GM04503 (cell line): ENCODE results near the gene BRAT1.
"Not testable (repeated sequence)": the region's sequence is repeated elsewhere in the genome, so short reads cannot be mapped to it uniquely, and the experiment has no call there.

Experiments used
- DNase-seq: peaks from one replicate; pipeline ENCODE4 v3.0.0-alpha.2; 2012; ENCODE audit warnings: low read depth

The BRAT1 gene

GRCh38 chr7:2535872-2536627, 19.3 kb downstream of the BRAT1 start:
- DNase-seq = not testable (repeated sequence)

DNA sequence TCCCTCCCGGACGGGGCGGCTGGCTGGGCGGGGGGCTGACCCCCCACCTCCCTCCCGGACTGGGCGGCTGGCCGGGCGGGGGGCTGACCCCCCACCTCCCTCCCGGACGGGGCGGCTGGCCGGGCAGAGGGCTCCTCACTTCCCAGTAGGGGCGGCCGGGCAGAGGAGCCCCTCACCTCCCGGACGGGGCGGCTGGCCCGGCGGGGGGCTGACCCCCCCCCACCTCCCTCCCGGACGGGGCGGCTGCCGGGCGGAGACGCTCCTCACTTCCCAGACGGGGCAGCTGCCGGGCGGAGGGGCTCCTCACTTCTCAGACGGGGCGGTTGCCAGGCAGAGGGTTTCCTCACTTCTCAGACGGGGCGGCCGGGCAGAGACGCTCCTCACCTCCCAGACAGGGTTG, 21.1 kb downstream of the BRAT1 start:
- DNase-seq = not testable (repeated sequence)

- not testable (repeated sequence) for DNase-seq
These were observed 21.8 kb downstream of the BRAT1 start for GRCh38 chr7:2533566-2533965.

DNA sequence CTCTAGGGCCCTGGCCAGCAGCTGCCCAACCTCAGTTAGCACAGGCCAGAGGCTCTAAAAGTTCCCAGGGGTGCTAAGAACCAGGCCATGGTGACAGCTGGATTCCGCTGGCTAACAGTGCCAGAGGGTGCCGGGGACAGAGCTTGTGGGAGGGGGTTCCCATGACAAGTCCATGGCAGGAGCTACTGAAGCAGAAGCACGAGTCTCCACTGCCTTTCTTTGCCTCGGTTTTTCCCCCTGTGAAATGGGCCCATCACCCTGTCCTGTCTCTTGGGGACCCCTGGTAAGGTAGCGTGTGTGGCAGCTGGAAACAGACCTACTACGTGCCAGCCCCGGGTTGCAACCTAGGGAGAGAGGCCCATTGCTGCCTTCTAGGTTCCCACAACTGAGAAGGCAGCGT, 22.5 kb downstream of the BRAT1 start:
- not testable (repeated sequence) for DNase-seq

GRCh38 chr7:2532199-2532772, 23.0 kb downstream of the BRAT1 start:
- not testable (repeated sequence) for DNase-seq

DNA sequence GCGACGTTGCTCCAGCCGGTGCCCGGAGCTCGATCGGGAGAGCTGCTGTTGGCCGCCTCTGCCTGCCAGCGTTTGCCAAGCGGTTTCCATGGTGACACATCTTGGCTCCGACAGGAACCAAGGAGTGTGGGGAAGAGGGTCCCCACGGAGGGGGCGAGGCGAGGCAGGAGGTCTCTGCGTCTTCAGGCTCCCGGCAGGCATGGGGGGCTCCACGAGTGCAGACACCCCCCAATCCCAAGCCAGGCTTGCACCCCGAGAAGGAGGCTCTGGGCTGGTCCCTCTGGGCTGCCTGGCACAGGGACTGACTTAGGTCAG, 23.6 kb downstream of the BRAT1 start:
- DNase-seq = not testable (repeated sequence)

- DNase-seq = not testable (repeated sequence)
These were observed 24.1 kb downstream of the BRAT1 start for GRCh38 chr7:2530994-2531795.

DNA sequence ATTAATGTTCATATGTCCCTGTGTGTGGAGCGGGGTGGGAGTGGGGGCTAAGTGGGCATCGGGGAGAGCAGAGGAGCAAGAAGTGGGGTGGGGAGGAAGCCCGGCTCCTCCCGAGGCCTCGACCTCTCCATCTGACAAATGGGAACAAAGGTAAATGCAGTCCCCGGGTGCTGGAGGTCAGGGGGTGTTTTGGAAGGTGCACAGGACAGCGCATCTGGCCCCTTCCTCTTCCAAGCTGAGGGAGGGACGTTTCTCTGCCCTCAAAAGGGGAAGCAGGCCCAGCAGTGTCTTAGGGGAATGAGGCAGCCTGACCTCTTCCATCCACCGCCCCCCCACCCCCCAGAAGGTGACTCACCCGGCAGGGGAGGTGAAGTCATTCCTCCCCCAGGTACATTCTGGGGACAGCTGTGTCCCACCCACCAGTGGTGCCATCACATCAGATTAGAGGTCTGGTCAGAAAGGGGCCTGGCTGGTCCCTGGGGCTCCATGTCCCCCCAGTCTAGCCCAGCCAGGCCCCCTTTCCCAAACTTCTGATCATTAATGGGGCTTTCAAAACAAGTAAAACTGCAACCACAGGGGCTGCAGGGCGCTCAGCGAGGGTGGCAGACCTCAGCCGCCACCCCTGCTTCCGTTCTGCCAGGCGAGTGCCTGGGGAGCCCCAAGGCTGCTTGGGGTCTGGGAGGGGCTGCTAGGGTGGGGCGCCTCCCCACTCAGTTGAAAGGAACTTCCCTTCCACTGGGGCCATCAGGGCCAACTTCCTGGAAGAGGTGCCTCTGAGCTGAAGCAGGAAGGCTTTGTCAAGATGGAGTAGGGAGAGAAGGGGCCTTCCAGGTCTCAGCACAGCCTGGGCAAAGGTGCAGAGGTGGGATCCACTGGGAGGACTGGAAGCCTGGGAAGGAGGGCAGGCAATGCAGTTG, 25.0 kb downstream of the BRAT1 start:
- no peak for DNase-seq

DNA sequence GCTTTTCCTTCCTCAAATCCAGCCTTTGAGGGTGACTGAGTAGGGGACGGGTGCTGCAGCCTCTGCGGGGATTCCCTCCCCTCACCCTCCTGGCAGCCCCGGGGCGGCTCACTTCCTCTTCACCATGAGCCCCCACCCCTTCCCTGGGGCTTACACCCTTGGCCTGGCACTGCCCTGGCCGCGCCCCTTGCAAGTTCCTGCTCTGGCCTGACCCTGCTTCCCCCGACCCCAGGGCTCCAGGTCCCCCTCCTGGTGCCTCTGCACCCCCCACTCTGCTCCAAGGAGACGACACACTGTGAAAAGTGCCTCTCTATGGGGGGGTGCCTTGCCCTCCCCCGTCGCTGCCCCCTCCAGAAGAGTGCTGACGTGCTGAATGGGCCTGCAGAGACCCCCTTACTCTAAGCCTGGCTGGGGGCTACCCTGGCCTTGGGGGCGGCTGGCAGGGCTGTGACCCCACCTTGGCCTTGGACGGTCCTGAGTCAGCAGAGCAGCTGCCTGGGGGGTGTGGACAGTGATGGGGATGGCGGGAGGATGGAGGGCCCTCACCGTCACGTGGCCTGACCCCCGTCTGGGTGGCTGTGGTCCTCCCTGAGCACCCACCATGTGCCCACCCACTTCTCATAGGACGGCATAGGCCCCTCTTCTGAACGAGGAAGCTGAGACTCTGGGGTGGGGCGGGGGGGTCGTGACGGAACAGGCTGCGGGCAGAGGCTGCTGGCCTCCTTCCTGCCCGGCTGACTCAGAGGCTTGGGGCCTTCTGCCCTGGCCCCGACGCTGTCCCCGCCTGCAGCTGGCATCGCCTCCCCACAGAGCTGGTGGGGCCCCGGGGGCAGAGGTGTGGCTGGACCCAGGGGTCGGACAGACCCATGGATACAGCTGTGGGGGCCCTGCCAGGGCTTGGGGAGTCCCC, 25.9 kb downstream of the BRAT1 start:
- DNase-seq = no peak

DNA sequence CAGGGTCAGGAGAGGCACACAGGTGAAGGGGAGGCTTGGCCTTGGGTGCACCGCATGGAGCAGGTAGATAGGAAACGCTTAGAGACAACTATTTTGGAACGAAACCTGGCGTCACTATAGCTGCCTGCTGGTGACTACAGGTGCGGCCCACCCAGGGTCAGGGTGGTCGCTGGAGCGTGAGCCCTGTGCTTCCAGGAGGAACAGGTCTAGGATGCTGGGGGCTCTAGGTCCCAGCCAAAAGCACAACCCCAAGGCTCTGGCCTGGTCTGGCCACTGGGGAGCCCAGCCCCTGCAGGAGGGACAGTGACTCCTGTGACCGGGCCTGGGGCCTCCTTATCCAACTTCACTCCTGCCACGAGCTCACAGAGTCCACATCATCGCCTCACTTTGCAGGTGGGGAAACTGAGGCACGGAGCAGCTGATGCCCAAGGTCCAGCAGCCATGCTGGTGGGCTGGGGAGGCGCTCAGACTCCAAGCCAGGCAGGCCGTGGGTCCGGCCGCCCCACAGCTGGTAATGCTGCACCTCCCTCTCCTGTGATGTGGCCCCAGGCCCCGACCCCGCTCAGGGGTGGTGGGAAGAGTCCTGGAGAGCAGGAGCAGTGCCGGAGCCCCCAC, 26.7 kb downstream of the BRAT1 start:
- DNase-seq = no peak

- no peak for DNase-seq
These were observed 27.5 kb downstream of the BRAT1 start for GRCh38 chr7:2527505-2528467.

- DNase-seq = no peak
These were observed 28.4 kb downstream of the BRAT1 start for GRCh38 chr7:2526659-2527504.

GRCh38 chr7:2525658-2526630, 29.4 kb downstream of the BRAT1 start:
- DNase-seq = no peak

DNA sequence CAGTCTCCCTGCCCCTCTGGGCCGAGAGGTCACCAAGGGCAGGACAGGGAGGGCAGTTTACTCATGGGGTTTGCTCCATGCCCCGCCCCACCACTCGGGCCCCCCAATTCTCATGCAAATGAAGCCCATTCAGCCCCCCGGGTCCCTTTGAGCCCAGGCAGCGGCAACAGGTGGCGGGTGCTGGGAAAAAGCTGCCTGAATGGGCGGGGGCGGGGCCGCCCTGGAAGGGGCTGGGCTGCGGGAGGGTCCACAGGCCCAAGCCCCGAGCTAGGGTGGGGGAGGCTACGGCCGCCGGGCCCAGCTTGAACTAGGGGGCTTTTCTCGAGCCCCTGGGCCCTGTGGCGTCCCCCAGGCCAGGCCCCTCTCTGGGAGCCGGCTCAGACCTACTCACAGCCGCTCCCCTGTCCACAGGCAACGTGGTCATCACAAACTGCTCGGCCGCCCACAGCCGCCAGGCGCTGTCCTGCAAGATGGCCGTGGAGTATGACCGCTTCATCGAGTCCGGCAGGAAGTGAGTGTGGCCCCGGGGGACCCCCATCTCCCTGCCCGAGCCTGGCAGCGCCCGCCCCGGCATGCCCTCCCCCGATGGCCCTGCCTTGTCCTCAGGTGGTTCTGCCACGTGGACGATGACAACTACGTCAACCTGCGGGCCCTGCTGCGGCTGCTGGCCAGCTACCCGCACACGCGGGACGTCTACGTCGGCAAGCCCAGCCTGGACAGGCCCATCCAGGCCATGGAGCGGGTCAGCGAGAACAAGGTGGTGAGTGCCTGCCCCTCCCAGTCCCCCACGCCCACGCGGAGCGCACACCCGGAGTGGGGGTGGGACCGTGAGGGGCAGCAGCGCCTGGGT, 30.3 kb downstream of the BRAT1 start:
- DNase-seq = no peak

DNA sequence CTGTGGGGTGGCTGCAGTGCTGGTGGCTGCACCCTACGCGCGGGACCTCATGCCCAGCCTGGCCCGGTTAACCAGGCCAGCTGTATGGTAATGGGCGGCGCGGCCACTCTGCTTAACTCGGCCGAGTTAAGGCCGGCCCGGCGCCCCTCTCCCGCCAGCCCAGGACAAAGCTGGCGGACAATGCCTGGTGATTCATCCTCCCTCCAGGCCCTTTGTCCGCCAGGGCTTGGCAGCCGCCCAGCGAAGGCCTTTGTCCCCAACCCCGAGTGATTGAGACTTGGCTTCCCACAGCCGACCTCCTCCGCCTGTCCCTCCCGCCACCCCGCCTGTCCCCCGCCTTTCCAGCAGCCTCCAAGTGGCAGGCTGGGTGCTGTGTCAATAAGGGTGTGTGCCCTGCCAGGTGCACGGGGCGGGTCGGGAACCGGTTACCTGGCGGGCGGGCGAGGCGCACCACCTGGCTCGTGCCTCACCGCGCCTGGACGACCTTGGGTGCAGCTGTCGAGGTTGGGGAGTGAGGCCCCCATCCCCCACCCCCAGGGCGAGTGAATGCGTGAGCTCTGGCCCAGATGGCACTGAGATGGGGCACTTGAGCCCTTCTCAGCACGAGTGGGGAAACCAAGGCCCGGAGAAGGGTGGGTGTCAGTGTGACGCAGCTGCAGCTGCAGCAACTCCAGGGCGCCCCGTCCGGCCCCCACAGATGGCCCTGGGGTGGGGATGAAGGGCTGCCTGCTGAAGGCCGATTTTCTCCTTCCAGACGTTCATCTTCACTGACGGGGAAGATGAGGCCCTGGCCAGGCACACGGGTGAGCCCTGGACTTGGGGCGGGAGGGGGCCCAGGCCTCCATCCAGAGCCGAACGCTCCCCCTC, 31.1 kb downstream of the BRAT1 start:
- DNase-seq = no peak
